H1 (cell line): ENCODE results near the gene CADM2. TPM values are rescaled to one million over a fixed set of nuclear protein-coding genes. Genes with fewer than 3 reads are reported as not detected.

Experiments used
- CBX5 ChIP-seq: fragments of 300-800, 300-1000 bp; sonication (generic); IDR thresholded peaks from 2 replicates; pipeline ENCODE4 v1.7.1; 2016; ENCODE audit warnings: antibody characterized with exemption, low read length, low read depth
- RBBP5 ChIP-seq: IDR thresholded peaks from 2 replicates; pipeline ENCODE4 v1.7.1; 2012; ENCODE audit warnings: low read depth, mild to moderate bottlenecking, inconsistent platforms, low read length, moderate library complexity, borderline replicate concordance
- RXRA ChIP-seq: IDR thresholded peaks from 2 replicates; pipeline ENCODE4 v1.6.1; 2011; ENCODE audit warnings: low read depth, mild to moderate bottlenecking, low read length, moderate library complexity; ENCODE audit not compliant: insufficient read depth
- polyA plus RNA-seq, 7 experiments: library from polyadenylated mRNA; depleted of rRNA in 3 of 7; stranded (reverse) in 5 of 7; unstranded in 2 of 7; fragments of >200 nt in 5 of 7; fragments of 200-250 nt in 2 of 7; gene quantifications; 1 replicate in 5 of 7; 2 replicates in 1 of 7; 4 replicates in 1 of 7; pipeline versions ENCODE4 v1.2.1 to v1.2.3, GENCODE V29; 2011 to 2013; ENCODE audit warnings: missing spikeins in 2 of 7, mixed read lengths in 2 of 7
- total RNA-seq: library from RNA; stranded (reverse); fragmentation: NEBNext Ultra II Directional; extraction: Animal tissue kit (Norgen Biotek cat#: 25700); gene quantifications from 2 replicates; pipeline ENCODE4 v1.2.1, GENCODE V29; 2021

CADM2 gene
- total and polyA plus RNA-seq, 2 of the 8 experiments (the other 6 are each of a cell fraction or from before 2014, with no cell fraction given), result 14.9 to 20.9 TPM

DNA sequence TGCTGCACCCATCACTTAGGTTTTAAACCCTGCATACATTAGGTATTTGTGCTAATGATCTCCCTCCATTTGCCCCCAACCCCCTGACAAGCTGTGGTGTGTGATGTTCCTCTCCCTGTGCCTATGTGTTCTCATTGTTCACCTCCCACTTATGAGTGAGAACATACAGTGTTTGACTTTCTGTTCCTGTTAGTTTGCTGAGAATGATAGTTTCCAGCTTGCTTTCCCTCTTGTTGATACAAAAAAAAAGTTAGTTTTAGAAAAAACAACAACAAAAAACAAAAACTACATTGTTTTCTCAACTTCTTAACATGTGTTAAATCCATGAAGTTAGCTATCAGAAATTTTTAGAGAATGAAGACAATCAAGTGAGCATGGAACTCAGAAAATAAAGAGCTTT lies 1079.1 kb downstream of the CADM2 start (continued):
- no peak for TF ChIP-seq RXRA
- no peak for TF ChIP-seq RBBP5
- TF ChIP-seq CBX5, result no peak
